Naive B cell (primary cell): ENCODE measurements around the gene TMC1. TPM values are rescaled to one million over a fixed set of nuclear protein-coding genes. Genes with fewer than 3 reads are reported as not detected.
"Not testable (repeated sequence)": the region's sequence is repeated elsewhere in the genome, so short reads cannot be mapped to it uniquely, and the experiment has no call there.

Source experiments
- ATAC-seq, 2 donors: fragments of 150-1000 bp; cut with Tn5 transposase; 2 replicates each; pipeline ENCODE4 v1.10.0; 2021; ENCODE audit warnings: low read depth in 2 of 2, mild to moderate bottlenecking in 2 of 2, moderate library complexity in 2 of 2
- DNase-seq: peaks from one replicate; pipeline ENCODE4 v3.0.0; 2022
- H3K27ac Mint-ChIP-seq, 6 donors: one replicate each; pipeline ENCODE4 v1.8.0; 2020 to 2022; ENCODE audit warnings: mild to moderate bottlenecking in 6 of 6, mixed read lengths in 6 of 6, moderate library complexity in 5 of 6, inconsistent platforms in 2 of 6
- H3K27me3 Mint-ChIP-seq, 3 donors: one replicate each; pipeline ENCODE4 v1.8.0; 2021 to 2022; ENCODE audit warnings: mixed read lengths in 3 of 3, mild to moderate bottlenecking in 1 of 3
- H3K36me3 Mint-ChIP-seq, 2 donors: one replicate each; pipeline ENCODE4 v1.8.0; 2020 to 2022; ENCODE audit warnings: mixed read lengths in 2 of 2, inconsistent platforms in 1 of 2, mild to moderate bottlenecking in 1 of 2
- H3K4me1 Mint-ChIP-seq, 3 donors: one replicate each; pipeline ENCODE4 v1.8.0; 2020 to 2022; ENCODE audit warnings: mixed read lengths in 3 of 3, inconsistent platforms in 1 of 3, mild to moderate bottlenecking in 1 of 3, moderate library complexity in 1 of 3
- H3K4me3 Mint-ChIP-seq, 8 donors: one replicate each; pipeline ENCODE4 v1.8.0; 2020 to 2022; ENCODE audit warnings: mild to moderate bottlenecking in 8 of 8, mixed read lengths in 8 of 8, moderate library complexity in 8 of 8, inconsistent platforms in 2 of 8
- H3K9me3 Mint-ChIP-seq, 7 donors: one replicate each; pipeline ENCODE4 v1.8.0; 2020 to 2022; ENCODE audit warnings: mixed read lengths in 7 of 7, mild to moderate bottlenecking in 5 of 7, inconsistent platforms in 2 of 7, moderate library complexity in 1 of 7
- polyA plus RNA-seq, 6 donors: library from polyadenylated mRNA; unstranded; fragments of 300-500 nt; fragmentation: Illumina TruSeq; gene quantifications; one replicate each; pipeline ENCODE4 v1.2.3, GENCODE V29; 2021; ENCODE audit warnings: low read depth in 6 of 6

The TMC1 gene
- polyA plus RNA-seq, 6 donors from 2014 or later: not detected

DNA sequence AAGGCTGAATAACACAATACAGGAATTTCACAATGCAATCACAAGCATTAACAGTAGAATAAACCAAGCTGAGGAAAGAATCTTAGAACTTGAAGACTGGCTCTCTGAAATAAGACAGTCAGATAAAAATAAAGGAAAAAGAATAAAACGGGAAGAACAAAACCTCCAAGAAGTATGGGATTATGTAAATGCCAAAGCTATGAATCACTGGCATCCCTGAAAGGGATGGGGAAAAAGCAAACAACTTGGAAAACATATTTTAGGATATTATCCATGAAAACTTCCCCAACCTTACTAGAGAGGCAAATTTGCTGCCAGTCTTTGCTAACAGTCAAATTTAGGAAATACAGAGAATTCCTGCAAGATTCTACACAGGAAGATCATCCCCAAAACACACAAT, 273.5 kb downstream of the TMC1 start:
- peaks cover 10 to 46% (median 23%) of the 10 kb centered on the region in 7 donors for H3K9me3 Mint-ChIP-seq
- peaks cover 0 to 19% of the 10 kb centered on the region in 2 donors for H3K36me3 Mint-ChIP-seq
- H3K4me1 Mint-ChIP-seq: no peaks in the 10 kb centered on the region
- DNase-seq (no peak), ATAC-seq (no peak)
- peaks cover 0 to 8% (median 4%) of the 10 kb centered on the region in 3 donors for H3K27me3 Mint-ChIP-seq
- H3K4me3 Mint-ChIP-seq: no peak overlapping the region
- no peak overlapping the region for H3K27ac Mint-ChIP-seq

DNA sequence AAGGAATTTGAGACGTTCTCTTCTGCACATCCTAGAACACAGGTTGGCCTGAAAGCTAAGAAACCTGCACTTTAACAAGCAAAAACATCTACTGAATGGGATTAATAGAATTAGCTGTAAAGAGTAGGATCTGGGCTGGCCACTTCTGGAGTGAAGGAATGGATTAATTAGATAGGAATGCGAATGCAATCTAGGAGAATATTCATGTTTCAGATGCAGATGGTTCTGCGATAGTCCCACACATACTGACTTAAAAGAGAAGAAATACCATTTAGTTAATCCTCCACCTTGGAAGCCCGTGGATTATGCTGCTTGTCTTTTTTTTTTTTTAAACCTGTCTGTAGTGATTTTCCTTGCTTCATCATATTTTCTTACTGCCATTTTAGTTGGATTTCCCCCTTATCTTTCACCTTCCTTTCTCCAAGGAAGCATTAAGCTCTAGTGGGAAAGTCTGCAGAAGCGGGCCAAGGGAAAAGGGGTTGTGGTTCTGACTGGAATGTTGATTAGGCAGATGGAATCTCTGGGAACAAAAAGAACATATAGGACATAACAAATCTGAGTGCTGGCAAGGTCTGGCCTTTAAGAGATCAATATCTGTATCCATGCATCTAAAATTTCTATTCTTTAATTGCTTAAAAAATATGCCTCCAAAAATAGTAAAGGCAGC, 279.1 kb downstream of the TMC1 start:
- ATAC-seq (no peak), DNase-seq (no peak)
- peaks cover 0 to 11% of the 10 kb centered on the region in 2 donors for H3K36me3 Mint-ChIP-seq
- peaks cover 0 to 7% (median 4%) of the 10 kb centered on the region in 3 donors for H3K27me3 Mint-ChIP-seq
- H3K4me3 Mint-ChIP-seq: no peak overlapping the region
- H3K9me3 Mint-ChIP-seq: peaks cover 5 to 41% (median 18%) of the 10 kb centered on the region in 7 donors
- H3K27ac Mint-ChIP-seq: no peak overlapping the region
- H3K4me1 Mint-ChIP-seq: no peaks in the 10 kb centered on the region

DNA sequence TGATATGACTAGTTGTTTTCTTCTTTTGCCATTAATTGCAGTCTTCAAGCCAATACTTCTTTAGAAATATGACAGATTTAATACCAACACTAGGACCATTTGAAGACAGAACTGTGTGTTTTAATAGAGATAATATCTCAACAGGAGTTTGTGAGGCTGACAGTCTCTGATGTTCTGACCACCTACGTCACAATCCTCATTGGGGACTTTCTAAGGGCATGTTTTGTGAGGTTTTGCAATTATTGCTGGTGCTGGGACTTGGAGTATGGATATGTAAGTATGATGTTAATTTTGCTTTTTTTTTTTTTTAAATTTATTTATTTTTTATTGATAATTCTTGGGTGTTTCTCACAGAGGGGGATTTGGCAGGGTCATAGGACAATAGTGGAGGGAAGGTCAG, 283.8 kb downstream of the TMC1 start:
- ATAC-seq (no peak), DNase-seq (no peak)
- Mint-ChIP-seq H3K9me3 (peaks cover 0 to 12% (median 4%) of the 10 kb centered on the region in 7 donors), H3K4me3 (no peak overlapping the region), H3K27ac (no peak overlapping the region), H3K27me3 (peaks cover 0 to 4% (median 0%) of the 10 kb centered on the region in 3 donors), H3K4me1 (no peaks in the 10 kb centered on the region), H3K36me3 (no peaks in the 10 kb centered on the region)

DNA sequence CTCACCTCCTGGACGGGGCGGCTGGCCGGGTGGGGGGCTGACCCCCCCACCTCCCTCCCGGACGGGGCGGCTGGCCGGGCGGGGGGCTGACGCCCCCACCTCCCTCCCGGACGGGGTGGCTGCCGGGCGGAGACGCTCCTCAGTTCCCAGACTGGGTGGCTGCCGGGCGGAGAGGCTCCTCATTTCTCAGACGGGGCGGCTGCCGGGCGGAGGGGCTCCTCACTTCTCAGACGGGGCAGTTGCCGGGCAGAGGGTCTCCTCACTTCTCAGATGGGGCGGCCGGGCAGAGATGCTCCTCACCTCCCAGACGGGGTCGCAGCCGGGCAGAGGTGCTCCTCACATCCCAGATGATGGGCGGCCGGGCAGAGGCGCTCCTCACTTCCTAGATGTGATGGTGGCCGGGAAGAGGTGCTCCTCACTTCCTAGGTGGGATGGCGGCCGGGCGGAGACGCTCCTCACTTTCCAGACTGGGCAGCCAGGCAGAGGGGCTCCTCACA, 285.0 kb downstream of the TMC1 start:
- H3K36me3 Mint-ChIP-seq, DNase-seq, H3K4me1 Mint-ChIP-seq, H3K4me3 Mint-ChIP-seq, H3K27ac Mint-ChIP-seq, ATAC-seq, H3K27me3 Mint-ChIP-seq: not testable (repeated sequence)
- peaks cover 0 to 12% (median 4%) of the 10 kb centered on the region in 7 donors for H3K9me3 Mint-ChIP-seq

DNA sequence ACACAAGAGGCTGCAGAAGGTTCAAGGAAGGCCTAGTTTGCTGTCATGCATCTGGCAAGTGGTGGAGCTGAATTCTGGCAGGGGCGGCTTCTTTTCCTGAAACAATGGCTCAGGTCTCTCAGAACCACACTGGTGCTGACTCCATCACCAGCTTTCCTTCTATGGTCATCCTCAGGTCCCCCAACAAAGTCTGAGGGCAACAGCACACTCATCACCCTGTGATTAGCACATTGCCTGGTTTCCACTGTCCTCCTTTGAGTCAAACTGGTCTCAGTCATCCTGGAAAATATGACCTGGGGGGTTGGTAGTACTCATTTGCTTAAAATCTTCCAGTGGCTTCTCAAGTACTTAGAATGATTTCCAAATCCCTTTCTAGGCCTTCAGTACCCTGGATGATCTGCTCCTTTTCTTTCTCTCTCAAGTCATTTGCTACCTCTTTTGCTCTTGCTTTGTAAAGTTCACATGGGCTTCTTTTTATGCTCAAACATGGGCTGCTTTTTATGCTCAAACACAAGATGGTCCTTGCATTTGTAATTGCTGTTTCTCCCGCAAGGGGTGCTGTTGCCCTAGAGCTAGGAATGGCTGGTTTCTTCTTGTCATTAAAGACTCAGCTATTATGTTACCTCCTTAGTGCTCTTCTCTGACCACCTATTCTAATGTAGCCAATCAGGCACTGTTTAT, 286.5 kb downstream of the TMC1 start:
- Mint-ChIP-seq H3K36me3 (no peaks in the 10 kb centered on the region), H3K4me3 (no peak overlapping the region), H3K4me1 (no peaks in the 10 kb centered on the region), H3K9me3 (peaks cover 0 to 8% (median 4%) of the 10 kb centered on the region in 7 donors), H3K27ac (no peak overlapping the region), H3K27me3 (no peaks in the 10 kb centered on the region)
- no peak for ATAC-seq
- no peak for DNase-seq

DNA sequence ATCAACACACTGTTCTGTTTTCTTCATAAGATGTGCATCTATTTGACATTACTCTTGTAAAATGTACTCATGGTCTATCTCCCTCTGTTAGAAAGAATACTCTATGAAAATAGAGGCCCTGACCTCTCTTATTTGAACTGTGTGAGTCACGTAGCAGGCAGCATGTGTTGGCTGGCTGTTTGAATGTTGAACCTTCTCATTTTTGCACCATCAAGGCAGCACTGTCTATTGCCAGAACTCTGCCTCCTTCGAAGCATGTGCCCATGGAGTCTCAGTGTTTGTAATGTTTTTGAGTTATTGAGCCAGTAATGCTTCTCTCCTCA, 287.0 kb downstream of the TMC1 start:
- Mint-ChIP-seq H3K27ac (no peak overlapping the region), H3K9me3 (peaks cover 0 to 8% (median 3%) of the 10 kb centered on the region in 7 donors), H3K4me3 (no peak overlapping the region), H3K36me3 (no peaks in the 10 kb centered on the region), H3K4me1 (no peaks in the 10 kb centered on the region), H3K27me3 (no peaks in the 10 kb centered on the region)
- ATAC-seq: no peak
- no peak for DNase-seq

DNA sequence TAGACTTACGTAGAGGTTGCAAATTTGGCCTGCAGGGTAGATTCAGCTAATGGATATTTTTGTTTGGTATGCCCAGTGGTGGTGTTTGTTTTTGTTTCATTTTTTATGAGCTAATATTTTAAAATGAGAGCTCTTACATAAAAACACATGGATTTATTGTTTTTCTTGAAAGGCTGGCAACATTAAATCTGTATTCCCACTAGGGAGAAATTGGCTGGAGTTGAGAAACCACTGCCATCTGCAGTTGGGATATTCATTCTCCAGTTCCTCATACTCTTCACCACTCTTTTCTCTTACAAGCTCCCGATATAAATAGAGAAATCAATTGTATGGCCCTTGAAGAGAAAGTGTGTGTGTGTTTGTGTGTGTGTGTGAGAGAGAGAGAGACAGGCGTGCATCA, 288.2 kb downstream of the TMC1 start:
- no peak overlapping the region for H3K27ac Mint-ChIP-seq
- H3K4me1 Mint-ChIP-seq: no peaks in the 10 kb centered on the region
- DNase-seq: no peak
- no peak for ATAC-seq
- H3K27me3 Mint-ChIP-seq: peaks cover 0 to 4% (median 0%) of the 10 kb centered on the region in 3 donors
- peaks cover 0 to 7% (median 0%) of the 10 kb centered on the region in 7 donors for H3K9me3 Mint-ChIP-seq
- H3K36me3 Mint-ChIP-seq: no peaks in the 10 kb centered on the region
- no peak overlapping the region for H3K4me3 Mint-ChIP-seq

DNA sequence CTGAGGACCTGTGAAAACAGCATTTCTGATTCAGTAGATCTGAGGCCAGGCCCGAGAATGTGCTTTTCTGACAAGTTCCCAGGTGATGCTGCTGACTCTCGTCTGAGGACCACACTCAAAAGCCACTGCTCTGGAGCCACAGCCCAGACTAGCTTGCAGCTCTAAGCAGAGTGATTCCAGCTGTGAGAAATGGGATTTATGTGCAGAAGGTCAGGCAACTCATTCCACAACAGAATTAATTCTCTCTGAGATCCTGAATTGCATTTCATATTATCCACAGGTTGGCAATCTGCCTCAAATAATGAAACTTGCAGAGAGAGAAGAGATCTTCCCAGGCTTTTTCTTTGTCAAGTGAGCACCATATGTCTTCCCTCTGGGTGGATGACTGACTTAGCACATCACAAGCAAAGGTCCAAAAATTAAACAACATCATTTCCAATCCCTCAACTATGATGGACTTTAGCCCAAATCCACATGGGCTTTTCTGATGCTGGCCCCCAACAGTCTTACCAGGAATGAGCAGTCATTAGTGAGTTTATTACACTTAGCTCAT, 291.2 kb downstream of the TMC1 start:
- Mint-ChIP-seq H3K27ac (no peak overlapping the region), H3K27me3 (peaks cover 0 to 5% (median under 1%) of the 10 kb centered on the region in 3 donors), H3K4me3 (no peak overlapping the region), H3K9me3 (peaks cover 0 to 3% (median 0%) of the 10 kb centered on the region in 7 donors), H3K4me1 (no peaks in the 10 kb centered on the region), H3K36me3 (no peaks in the 10 kb centered on the region)
- ATAC-seq: no peak
- DNase-seq: no peak

DNA sequence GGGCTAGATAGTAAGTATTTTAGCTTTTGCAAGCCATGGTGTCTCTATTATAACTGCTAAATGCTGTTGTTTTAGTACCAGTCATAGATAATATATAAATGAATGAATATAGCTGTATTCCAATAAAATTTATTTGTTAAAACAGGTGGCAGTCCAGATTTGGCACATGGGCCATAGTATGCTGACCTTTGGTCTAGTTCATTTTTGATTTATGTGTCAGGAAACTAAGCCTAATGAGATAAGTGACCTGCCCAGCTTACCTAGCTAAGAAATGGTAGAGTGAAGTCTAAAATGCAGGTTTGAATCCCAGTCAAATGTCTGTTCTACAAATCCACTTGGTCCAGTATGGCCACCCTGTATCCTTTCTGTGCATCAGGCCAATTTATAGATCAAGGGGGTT, 292.1 kb downstream of the TMC1 start:
- Mint-ChIP-seq H3K4me1 (no peaks in the 10 kb centered on the region), H3K9me3 (no peaks in the 10 kb centered on the region), H3K36me3 (no peaks in the 10 kb centered on the region), H3K27ac (no peak overlapping the region), H3K4me3 (no peak overlapping the region), H3K27me3 (peaks cover 0 to 8% (median 5%) of the 10 kb centered on the region in 3 donors)
- DNase-seq (no peak), ATAC-seq (no peak)

DNA sequence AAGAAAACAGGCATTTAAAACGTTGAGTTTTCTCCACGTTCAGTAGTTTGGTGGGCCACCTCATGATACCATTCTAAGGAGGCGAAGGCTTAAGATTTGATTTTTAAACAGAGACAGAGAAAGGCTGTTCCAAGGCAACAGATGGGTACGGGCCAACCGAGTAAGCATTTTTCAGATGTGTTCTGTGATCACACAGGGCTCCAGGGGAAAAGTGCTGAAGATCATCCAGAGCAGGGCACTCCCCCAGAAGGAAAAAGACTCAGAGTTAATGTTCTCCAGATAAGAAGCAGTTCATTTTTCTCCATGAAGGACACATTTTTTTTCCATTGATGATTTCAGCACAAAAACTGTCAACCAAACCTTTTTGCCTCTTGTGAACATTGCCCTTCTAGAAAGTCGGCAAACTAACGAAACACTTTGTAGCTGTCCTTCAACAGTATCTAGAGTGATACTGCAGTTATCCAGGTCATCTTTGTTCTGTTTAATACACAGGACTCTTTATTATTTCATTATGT, 292.7 kb downstream of the TMC1 start:
- DNase-seq: no peak
- Mint-ChIP-seq H3K27ac (no peak overlapping the region), H3K9me3 (no peaks in the 10 kb centered on the region), H3K4me3 (no peak overlapping the region), H3K36me3 (no peaks in the 10 kb centered on the region), H3K4me1 (no peaks in the 10 kb centered on the region), H3K27me3 (peaks cover 0 to 8% (median 5%) of the 10 kb centered on the region in 3 donors)
- no peak for ATAC-seq

DNA sequence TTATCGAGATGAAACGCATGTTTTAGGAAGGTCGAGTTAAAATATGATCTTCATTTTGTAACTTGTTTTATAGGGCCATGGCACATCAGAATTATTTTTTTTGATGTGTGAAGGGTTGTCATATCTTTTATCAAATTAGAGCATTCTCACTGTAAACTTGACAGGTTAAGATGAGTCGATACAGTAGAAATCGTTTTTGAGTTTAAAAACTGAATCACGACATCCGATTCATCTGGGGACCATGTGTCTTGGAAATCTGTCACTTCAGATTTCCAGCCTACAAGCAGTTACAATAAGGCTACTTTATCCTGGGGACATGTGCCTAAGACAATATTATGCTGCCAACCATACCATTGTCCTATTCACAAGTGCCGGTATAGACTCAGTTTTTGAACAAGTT, 295.3 kb downstream of the TMC1 start:
- Mint-ChIP-seq H3K27me3 (peaks cover 0 to 8% (median 5%) of the 10 kb centered on the region in 3 donors), H3K9me3 (no peaks in the 10 kb centered on the region), H3K4me3 (no peak overlapping the region)

DNA sequence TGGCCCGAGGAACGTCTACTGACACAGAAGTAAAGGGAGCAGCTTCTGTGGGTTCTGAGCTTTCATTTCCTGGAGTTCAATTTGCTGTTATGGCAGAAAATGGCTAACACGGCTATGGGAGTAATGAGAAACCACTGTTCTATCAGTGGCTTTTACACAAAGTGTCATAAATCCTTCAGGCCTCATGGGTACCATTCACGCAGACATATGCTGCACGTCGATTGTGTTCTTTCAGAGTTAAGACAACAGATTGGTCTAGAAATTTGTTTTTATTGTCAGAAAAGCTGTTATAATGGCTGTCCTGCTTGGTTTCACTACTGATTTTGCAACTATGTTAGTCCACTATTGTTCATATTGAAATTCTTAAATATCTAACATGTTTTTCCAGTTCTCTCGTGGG, 296.0 kb downstream of the TMC1 start:
- Mint-ChIP-seq H3K4me3 (no peak overlapping the region), H3K4me1 (no peaks in the 10 kb centered on the region), H3K9me3 (no peaks in the 10 kb centered on the region), H3K27ac (no peak overlapping the region), H3K27me3 (peaks cover 0 to 8% (median 5%) of the 10 kb centered on the region in 3 donors), H3K36me3 (no peaks in the 10 kb centered on the region)
- DNase-seq (no peak), ATAC-seq (no peak)

More for the DNA sequence above, 295.3 kb downstream of the TMC1 start:
- no peaks in the 10 kb centered on the region for H3K36me3 Mint-ChIP-seq
- H3K27ac Mint-ChIP-seq: no peak overlapping the region
- no peaks in the 10 kb centered on the region for H3K4me1 Mint-ChIP-seq
- no peak for DNase-seq
- no peak for ATAC-seq

DNA sequence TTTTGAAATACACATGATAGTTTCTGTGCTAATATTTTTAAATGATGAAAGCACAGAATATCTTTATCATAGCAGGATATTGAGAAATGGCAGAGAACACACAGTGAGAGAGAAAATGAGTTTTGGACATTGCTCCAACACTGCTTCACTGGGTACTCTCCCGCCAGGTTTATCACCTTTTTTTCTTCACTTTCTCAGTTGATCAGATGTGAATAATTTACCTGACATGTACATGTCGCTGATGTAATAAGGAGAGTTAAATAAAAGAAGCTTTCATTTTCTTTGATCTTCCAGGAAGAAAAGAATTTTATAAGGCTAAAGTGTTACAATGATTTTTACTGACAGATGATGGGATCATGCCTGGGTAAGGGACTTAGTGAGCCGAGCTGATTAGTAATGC, 297.0 kb downstream of the TMC1 start:
- Mint-ChIP-seq H3K27me3 (peaks cover 0 to 8% (median 5%) of the 10 kb centered on the region in 3 donors), H3K4me1 (no peaks in the 10 kb centered on the region), H3K36me3 (no peaks in the 10 kb centered on the region), H3K9me3 (no peaks in the 10 kb centered on the region), H3K27ac (no peak overlapping the region), H3K4me3 (no peak overlapping the region)
- ATAC-seq (no peak), DNase-seq (no peak)

DNA sequence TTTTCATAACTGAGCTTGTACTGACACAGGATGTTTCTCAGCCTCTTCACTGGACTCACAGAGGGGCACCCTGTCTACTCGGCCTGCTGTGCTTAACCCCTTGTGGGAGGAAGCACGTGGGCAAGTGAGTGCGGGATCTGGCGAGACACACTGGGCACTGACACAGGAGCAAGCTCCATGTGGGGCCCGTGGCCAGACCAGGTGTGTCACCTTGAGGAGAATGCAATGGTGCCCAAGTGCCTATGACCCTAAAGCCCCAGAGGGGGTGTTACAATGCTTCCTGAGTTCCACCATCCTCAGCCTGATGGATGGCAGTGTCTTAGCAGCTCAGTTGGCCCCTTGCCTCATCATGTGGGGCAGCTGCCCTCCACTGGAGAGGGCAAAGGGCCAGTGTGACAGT, 302.6 kb downstream of the TMC1 start:
- Mint-ChIP-seq H3K4me3 (no peak overlapping the region), H3K27ac (peak overlapping the region in 1 of 6 donors; percentile 64), H3K4me1 (no peaks in the 10 kb centered on the region), H3K9me3 (no peaks in the 10 kb centered on the region), H3K27me3 (peaks cover 0 to 5% (median 0%) of the 10 kb centered on the region in 3 donors), H3K36me3 (no peaks in the 10 kb centered on the region)
- no peak for ATAC-seq
- no peak for DNase-seq
